Ishikawa (cell line): ENCODE measurements around the gene MYH14.

ENCODE experiments used
- CEBPB ChIP-seq: IDR thresholded peaks from 2 replicates; pipeline ENCODE4 v1.6.1; 2012
- CREB1 ChIP-seq: IDR thresholded peaks from 2 replicates; pipeline ENCODE4 v1.6.1; 2012; ENCODE audit warnings: low read depth
- EP300 ChIP-seq: IDR thresholded peaks from 2 replicates; pipeline ENCODE4 v1.6.1; 2012; ENCODE audit warnings: borderline replicate concordance
- NFIC ChIP-seq: IDR thresholded peaks from 2 replicates; pipeline ENCODE4 v1.6.1; 2012
- RAD21 ChIP-seq: IDR thresholded peaks from 2 replicates; pipeline ENCODE4 v1.6.1; 2012; ENCODE audit warnings: low read depth
- REST ChIP-seq: IDR thresholded peaks from 2 replicates; pipeline ENCODE4 v1.6.1; 2012; ENCODE audit warnings: low read depth, mild to moderate bottlenecking
- TAF1 ChIP-seq: IDR thresholded peaks from 2 replicates; pipeline ENCODE4 v1.6.1; 2012; ENCODE audit warnings: low read depth, mild to moderate bottlenecking
- TCF12 ChIP-seq: IDR thresholded peaks from 2 replicates; pipeline ENCODE4 v1.6.1; 2012; ENCODE audit warnings: low read depth
- YY1 ChIP-seq: IDR thresholded peaks from 2 replicates; pipeline ENCODE4 v1.6.1; 2012; ENCODE audit warnings: low read depth
- ZBTB7A ChIP-seq: IDR thresholded peaks from 2 replicates; pipeline ENCODE4 v1.6.1; 2012; ENCODE audit warnings: low read depth
- TF ChIP-seq, protein P1 (sequence below): IDR thresholded peaks from 2 replicates; pipeline ENCODE4 v1.6.1; 2012

GRCh38 chr19:50280983-50281382 is 77.6 kb downstream of the MYH14 start:
- TF ChIP-seq EP300 (no peak), CEBPB (no peak), TAF1 (no peak), TCF12 (no peak), NFIC (no peak), YY1 (no peak), RAD21 (no peak), REST (no peak), CREB1 (no peak), ZBTB7A (no peak)
- TF ChIP-seq, protein P1, sequence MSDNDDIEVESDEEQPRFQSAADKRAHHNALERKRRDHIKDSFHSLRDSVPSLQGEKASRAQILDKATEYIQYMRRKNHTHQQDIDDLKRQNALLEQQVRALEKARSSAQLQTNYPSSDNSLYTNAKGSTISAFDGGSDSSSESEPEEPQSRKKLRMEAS, result no peak
